Vagina (tissue), 2 donors: ENCODE data around the gene MRC1.

Source experiments
- CTCF ChIP-seq, 3 experiments: fragments of 450-650 bp in 2 of 3; fragments of 200-600 bp in 1 of 3; sonication (generic) in 1 of 3; IDR thresholded peaks; one replicate each; pipeline ENCODE4 v1.5.1; 2017 to 2019; ENCODE audit warnings: antibody characterized with exemption in 3 of 3, mild to moderate bottlenecking in 2 of 3, moderate library complexity in 2 of 3
- POLR2A ChIP-seq, 2 donors: fragments of 450-650 bp; IDR thresholded peaks; one replicate each; pipeline ENCODE4 v1.6.1; 2017; ENCODE audit warnings: antibody characterized with exemption in 2 of 2, mild to moderate bottlenecking in 2 of 2, moderate library complexity in 2 of 2
- POLR2AphosphoS5 ChIP-seq, 2 donors: sonication (generic); formaldehyde crosslinking; IDR thresholded peaks; one replicate each; pipeline ENCODE4 v1.9.0; 2017; ENCODE audit warnings: antibody characterized with exemption in 2 of 2, mild to moderate bottlenecking in 2 of 2, low read depth in 1 of 2; ENCODE audit not compliant: insufficient read depth in 1 of 2

DNA sequence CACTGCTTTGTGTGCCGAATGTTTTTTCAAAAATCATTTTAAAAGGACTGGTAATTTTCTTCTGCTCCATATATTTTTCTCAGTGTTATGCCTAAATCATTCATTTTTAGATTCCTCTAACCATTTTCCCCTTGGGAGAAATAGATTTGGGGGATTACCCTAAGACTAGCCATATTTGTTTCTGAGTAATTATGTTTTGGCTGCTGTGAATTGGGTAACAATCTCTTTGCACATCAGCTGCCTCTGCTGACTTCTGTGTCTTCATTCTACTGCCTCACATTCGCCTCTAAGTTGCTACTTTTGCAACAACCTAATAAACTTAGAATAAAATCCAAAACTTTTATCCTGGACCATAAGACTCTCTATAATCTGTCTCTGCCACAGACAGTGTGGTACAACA, 18.5 kb upstream of the MRC1 start:
- TF ChIP-seq CTCF (IDR thresholded peaks at IDR 0.05) (no peak), POLR2AphosphoS5 (IDR thresholded peaks at IDR 0.05; ENCODE audit: insufficient read depth in 1 of 2, low read depth in 1 of 2) (no peak), POLR2A (IDR thresholded peaks at IDR 0.05) (no peak)
